ENCODE results near the gene LDLRAD4.

The LDLRAD4 gene

GRCh38 chr18:13576598-13576997 lies 358.0 kb downstream of the LDLRAD4 start:
- no peak overlapping the region for H2BK120ac ChIP-seq (ENCODE audit: low read depth, low read length)
- H3K36me3 ChIP-seq (ENCODE audit: control insufficient read depth in 1 of 2, insufficient read depth in 2 of 2, low read depth in 1 of 2, low read length in 2 of 2): no peaks in the 10 kb centered on the region
- H3K4ac ChIP-seq (ENCODE audit: low read depth in 1 of 2, low read length in 2 of 2): no peak overlapping the region
- H3K9me3 ChIP-seq (ENCODE audit: control insufficient read depth, low read length): no peaks in the 10 kb centered on the region
- H4K8ac ChIP-seq (ENCODE audit: low read length): no peak overlapping the region
- no peaks in the 10 kb centered on the region for H3K4me1 ChIP-seq (ENCODE audit: control insufficient read depth, insufficient read depth, low read depth, low read length)
- no peak overlapping the region for H2BK15ac ChIP-seq (ENCODE audit: low read depth, poor library complexity, severe bottlenecking)
- H2BK12ac ChIP-seq (ENCODE audit: low read length in 2 of 2): no peak overlapping the region
- no peak for DNase-seq
- no peak overlapping the region for H4K91ac ChIP-seq (ENCODE audit: low read length)
- H3K27ac ChIP-seq (ENCODE audit: low read length, poor library complexity, severe bottlenecking): no peak overlapping the region
- no peak overlapping the region for H3K18ac ChIP-seq (ENCODE audit: low read depth in 1 of 2, low read length in 2 of 2)
- H3K27me3 ChIP-seq (ENCODE audit: control insufficient read depth in 1 of 2, insufficient read depth in 1 of 2, low read length in 2 of 2): no peaks in the 10 kb centered on the region
- no peak overlapping the region for H3K4me2 ChIP-seq (ENCODE audit: low read length, poor library complexity, severe bottlenecking)
- H3K9ac ChIP-seq (ENCODE audit: low read length): peak overlapping the region; percentile 69
- H2BK5ac ChIP-seq (ENCODE audit: low read depth, low read length, poor library complexity, severe bottlenecking): no peak overlapping the region
- no peak overlapping the region for H3K23ac ChIP-seq (ENCODE audit: low read length in 2 of 2)
- 82% methylated on average over 6 of the region's 6 CpGs for WGBS
- H2AFZ ChIP-seq (ENCODE audit: low read depth, low read length): no peak overlapping the region
- H3K79me1 ChIP-seq (replicated peaks; ENCODE audit: low read length, poor library complexity, severe bottlenecking): no peaks in the 10 kb centered on the region
- H2AK5ac ChIP-seq (ENCODE audit: low read length, severe bottlenecking): no peak overlapping the region
- H3K14ac ChIP-seq (ENCODE audit: low read length in 2 of 2): peak overlapping the region in 1 of 2 experiments; percentile 46
- peak overlapping the region in 1 of 2 experiments; percentile 52 for H3K4me3 ChIP-seq (ENCODE audit: insufficient read depth in 1 of 2, low read depth in 1 of 2, low read length in 2 of 2)

GRCh38 chr18:13577091-13577697 lies 358.6 kb downstream of the LDLRAD4 start:
- WGBS: 80% methylated on average over 10 of the region's 10 CpGs
- H2BK120ac ChIP-seq (ENCODE audit: low read depth, low read length): no peak overlapping the region
- no peak overlapping the region for H2AK5ac ChIP-seq (ENCODE audit: low read length, severe bottlenecking)
- H4K91ac ChIP-seq (ENCODE audit: low read length): no peak overlapping the region
- H3K36me3 ChIP-seq (ENCODE audit: control insufficient read depth in 1 of 2, insufficient read depth in 2 of 2, low read depth in 1 of 2, low read length in 2 of 2): no peaks in the 10 kb centered on the region
- H3K27ac ChIP-seq (ENCODE audit: low read length, poor library complexity, severe bottlenecking): no peak overlapping the region
- no peak overlapping the region for H2AFZ ChIP-seq (ENCODE audit: low read depth, low read length)
- H3K4me1 ChIP-seq (ENCODE audit: control insufficient read depth, insufficient read depth, low read depth, low read length): no peaks in the 10 kb centered on the region
- H2BK12ac ChIP-seq (ENCODE audit: low read length in 2 of 2): no peak overlapping the region
- no peak overlapping the region for H3K4me2 ChIP-seq (ENCODE audit: low read length, poor library complexity, severe bottlenecking)
- no peak overlapping the region for H2BK5ac ChIP-seq (ENCODE audit: low read depth, low read length, poor library complexity, severe bottlenecking)
- H3K4ac ChIP-seq (ENCODE audit: low read depth in 1 of 2, low read length in 2 of 2): no peak overlapping the region
- no peak overlapping the region for H3K23ac ChIP-seq (ENCODE audit: low read length in 2 of 2)
- H4K8ac ChIP-seq (ENCODE audit: low read length): no peak overlapping the region
- no peak overlapping the region for H3K18ac ChIP-seq (ENCODE audit: low read depth in 1 of 2, low read length in 2 of 2)
- peak overlapping the region in 1 of 2 experiments; percentile 52 for H3K4me3 ChIP-seq (ENCODE audit: insufficient read depth in 1 of 2, low read depth in 1 of 2, low read length in 2 of 2)
- H3K9me3 ChIP-seq (ENCODE audit: control insufficient read depth, low read length): no peaks in the 10 kb centered on the region
- H3K27me3 ChIP-seq (ENCODE audit: control insufficient read depth in 1 of 2, insufficient read depth in 1 of 2, low read length in 2 of 2): no peaks in the 10 kb centered on the region
- H3K79me1 ChIP-seq (replicated peaks; ENCODE audit: low read length, poor library complexity, severe bottlenecking): no peaks in the 10 kb centered on the region
- peak overlapping the region; percentile 69 for H3K9ac ChIP-seq (ENCODE audit: low read length)
- no peak overlapping the region for H3K14ac ChIP-seq (ENCODE audit: low read length in 2 of 2)
- DNase-seq: no peak
- no peak overlapping the region for H2BK15ac ChIP-seq (ENCODE audit: low read depth, poor library complexity, severe bottlenecking)

GRCh38 chr18:13577781-13578180 lies 359.2 kb downstream of the LDLRAD4 start:
- Histone ChIP-seq H2BK15ac (ENCODE audit: low read depth, poor library complexity, severe bottlenecking) (no peak overlapping the region), H3K4me3 (ENCODE audit: insufficient read depth in 1 of 2, low read depth in 1 of 2, low read length in 2 of 2) (peak overlapping the region in 1 of 2 experiments; percentile 52), H2AFZ (ENCODE audit: low read depth, low read length) (no peak overlapping the region), H4K8ac (ENCODE audit: low read length) (no peak overlapping the region), H3K14ac (ENCODE audit: low read length in 2 of 2) (no peak overlapping the region), H3K36me3 (ENCODE audit: control insufficient read depth in 1 of 2, insufficient read depth in 2 of 2, low read depth in 1 of 2, low read length in 2 of 2) (no peaks in the 10 kb centered on the region), H4K91ac (ENCODE audit: low read length) (no peak overlapping the region), H2AK5ac (ENCODE audit: low read length, severe bottlenecking) (no peak overlapping the region), H3K9me3 (ENCODE audit: control insufficient read depth, low read length) (no peaks in the 10 kb centered on the region), H3K79me1 (replicated peaks; ENCODE audit: low read length, poor library complexity, severe bottlenecking) (no peaks in the 10 kb centered on the region), H3K18ac (ENCODE audit: low read depth in 1 of 2, low read length in 2 of 2) (no peak overlapping the region), H2BK5ac (ENCODE audit: low read depth, low read length, poor library complexity, severe bottlenecking) (no peak overlapping the region), H3K27me3 (ENCODE audit: control insufficient read depth in 1 of 2, insufficient read depth in 1 of 2, low read length in 2 of 2) (no peaks in the 10 kb centered on the region), H2BK120ac (ENCODE audit: low read depth, low read length) (no peak overlapping the region), H3K4me1 (ENCODE audit: control insufficient read depth, insufficient read depth, low read depth, low read length) (no peaks in the 10 kb centered on the region), H3K4me2 (ENCODE audit: low read length, poor library complexity, severe bottlenecking) (no peak overlapping the region), H3K23ac (ENCODE audit: low read length in 2 of 2) (no peak overlapping the region), H3K9ac (ENCODE audit: low read length) (peak overlapping the region; percentile 69), H3K4ac (ENCODE audit: low read depth in 1 of 2, low read length in 2 of 2) (no peak overlapping the region), H3K27ac (ENCODE audit: low read length, poor library complexity, severe bottlenecking) (no peak overlapping the region), H2BK12ac (ENCODE audit: low read length in 2 of 2) (no peak overlapping the region)
- no peak for DNase-seq
- WGBS: 85% methylated on average over 2 of the region's 3 CpGs

- H3K27me3 ChIP-seq (ENCODE audit: control insufficient read depth in 1 of 2, insufficient read depth in 1 of 2, low read length in 2 of 2): no peaks in the 10 kb centered on the region
Measured at GRCh38 chr18:13578400-13578799, 359.8 kb downstream of the LDLRAD4 start.

More at GRCh38 chr18:13578400-13578799, 359.8 kb downstream of the LDLRAD4 start:
- no peak overlapping the region for H2AK5ac ChIP-seq (ENCODE audit: low read length, severe bottlenecking)
- H2BK120ac ChIP-seq (ENCODE audit: low read depth, low read length): no peak overlapping the region
- no peak overlapping the region for H3K4me2 ChIP-seq (ENCODE audit: low read length, poor library complexity, severe bottlenecking)
- no peak overlapping the region for H2BK15ac ChIP-seq (ENCODE audit: low read depth, poor library complexity, severe bottlenecking)
- H3K79me1 ChIP-seq (replicated peaks; ENCODE audit: low read length, poor library complexity, severe bottlenecking): no peaks in the 10 kb centered on the region
- H3K4me1 ChIP-seq (ENCODE audit: control insufficient read depth, insufficient read depth, low read depth, low read length): no peaks in the 10 kb centered on the region
- H2BK12ac ChIP-seq (ENCODE audit: low read length in 2 of 2): no peak overlapping the region
- H3K4ac ChIP-seq (ENCODE audit: low read depth in 1 of 2, low read length in 2 of 2): no peak overlapping the region
- H3K27ac ChIP-seq (ENCODE audit: low read length, poor library complexity, severe bottlenecking): no peak overlapping the region
- H4K8ac ChIP-seq (ENCODE audit: low read length): no peak overlapping the region
- no peak overlapping the region for H3K14ac ChIP-seq (ENCODE audit: low read length in 2 of 2)
- WGBS: 74% methylated on average over 5 of the region's 6 CpGs
- no peak overlapping the region for H3K4me3 ChIP-seq (ENCODE audit: insufficient read depth in 1 of 2, low read depth in 1 of 2, low read length in 2 of 2)
- no peak for DNase-seq
- no peak overlapping the region for H4K91ac ChIP-seq (ENCODE audit: low read length)
- no peak overlapping the region for H3K9ac ChIP-seq (ENCODE audit: low read length)
- no peak overlapping the region for H2BK5ac ChIP-seq (ENCODE audit: low read depth, low read length, poor library complexity, severe bottlenecking)
- H3K18ac ChIP-seq (ENCODE audit: low read depth in 1 of 2, low read length in 2 of 2): no peak overlapping the region
- H3K9me3 ChIP-seq (ENCODE audit: control insufficient read depth, low read length): no peaks in the 10 kb centered on the region
- H2AFZ ChIP-seq (ENCODE audit: low read depth, low read length): no peak overlapping the region
- H3K23ac ChIP-seq (ENCODE audit: low read length in 2 of 2): no peak overlapping the region
- H3K36me3 ChIP-seq (ENCODE audit: control insufficient read depth in 1 of 2, insufficient read depth in 2 of 2, low read depth in 1 of 2, low read length in 2 of 2): no peaks in the 10 kb centered on the region

All from mesenchymal stem cell (in vitro differentiated cells and primary cell).